H1 (cell line): ENCODE measurements around the gene ANGPTL4. TPM values are rescaled to one million over a fixed set of nuclear protein-coding genes. Genes with fewer than 3 reads are reported as not detected.

Experiments used
- CTCF ChIA-PET: fragments of 300-600 bp; sonication (Branson Sonifier 250); formaldehyde crosslinking; loops from one replicate; lab custom pipeline; 2021; ENCODE audit not compliant: partially characterized antibody; lab: Charles Lee
- POLR2A ChIA-PET: fragments of 300-600 bp; sonication (Branson Sonifier 250); formaldehyde crosslinking; loops from one replicate; lab custom pipeline; 2021; ENCODE audit warnings: inconsistent platforms; ENCODE audit not compliant: partially characterized antibody; lab: Charles Lee
- DNase-seq, 2 experiments: peaks; one replicate each; pipeline versions ENCODE4 v3.0.0 to v3.0.0-alpha.2; 2010 to 2022; ENCODE audit warnings: low spot score in 2 of 2, low read depth in 1 of 2, mixed read lengths in 1 of 2
- FAIRE-seq: peaks from 2 replicates; lab custom pipeline; 2011; peaks lifted over from hg19 to GRCh38; lab: Jason Lieb, UNC
- H2AFZ ChIP-seq: 2 replicates; pipeline ENCODE4 v1.8.1; 2012; ENCODE audit warnings: low read length, inconsistent platforms
- H2AK5ac ChIP-seq: 2 replicates; pipeline ENCODE4 v1.6.1; 2013; ENCODE audit warnings: low read depth, low read length
- H2BK120ac ChIP-seq: replicated peaks from 2 replicates; pipeline ENCODE3; 2013; ENCODE audit warnings: low read depth, low read length, inconsistent platforms
- H2BK12ac ChIP-seq: 2 replicates; pipeline ENCODE4 v1.6.1; 2013; ENCODE audit warnings: low read depth, low read length
- H2BK15ac ChIP-seq: 2 replicates; pipeline ENCODE4 v1.6.1; 2013; ENCODE audit warnings: low read length
- H2BK20ac ChIP-seq: 2 replicates; pipeline ENCODE4 v1.6.1; 2013; ENCODE audit warnings: low read length
- H2BK5ac ChIP-seq: 2 replicates; pipeline ENCODE4 v1.6.1; 2013; ENCODE audit warnings: low read depth, low read length
- H3K14ac ChIP-seq: 2 replicates; pipeline ENCODE4 v1.6.1; 2013; ENCODE audit warnings: inconsistent platforms; ENCODE audit not compliant: insufficient read length
- H3K18ac ChIP-seq: 2 replicates; pipeline ENCODE4 v1.6.1; 2013; ENCODE audit warnings: low read length; ENCODE audit errors: extremely low read depth
- H3K23ac ChIP-seq: 2 replicates; pipeline ENCODE4 v1.6.1; 2013; ENCODE audit warnings: inconsistent platforms; ENCODE audit not compliant: insufficient read length
- H3K23me2 ChIP-seq: 2 replicates; pipeline ENCODE4 v1.6.1; 2013; ENCODE audit warnings: low read depth, low read length
- H3K27ac ChIP-seq: 2 replicates; pipeline ENCODE4 v1.6.1; 2011; ENCODE audit warnings: low read depth, low read length, inconsistent platforms
- H3K27me3 ChIP-seq, 4 experiments: replicated peaks in 1 of 4; 1 replicate in 1 of 4; 2 replicates in 3 of 4; pipeline versions ENCODE4 v1.6.1 to v1.8.1; 2011 to 2013; ENCODE audit warnings: low read length in 3 of 4, mild to moderate bottlenecking in 3 of 4, inconsistent platforms in 2 of 4, mixed read lengths in 2 of 4, moderate library complexity in 1 of 4; ENCODE audit not compliant: control insufficient read depth in 3 of 4, insufficient read depth in 3 of 4; ENCODE audit errors: extremely low read depth in 1 of 4
- H3K36me3 ChIP-seq, 4 experiments: 2 replicates each; pipeline versions ENCODE4 v1.6.1 to v1.8.1; 2011 to 2013; ENCODE audit warnings: mild to moderate bottlenecking in 4 of 4, low read length in 3 of 4, moderate library complexity in 2 of 4, control low read depth in 1 of 4, inconsistent platforms in 1 of 4; ENCODE audit not compliant: insufficient read depth in 4 of 4, control insufficient read depth in 2 of 4
- H3K4ac ChIP-seq: replicated peaks from 2 replicates; pipeline ENCODE3; 2013; ENCODE audit warnings: low read length, low read depth, mixed read lengths, inconsistent platforms; ENCODE audit not compliant: insufficient read length
- H3K4me1 ChIP-seq, 4 experiments: replicated peaks in 1 of 4; 1 replicate in 1 of 4; 2 replicates in 3 of 4; pipeline versions ENCODE4 v1.6.1 to v1.8.1; 2011 to 2013; ENCODE audit warnings: low read length in 3 of 4, inconsistent platforms in 2 of 4, mixed read lengths in 1 of 4; ENCODE audit not compliant: insufficient read depth in 4 of 4, control insufficient read depth in 3 of 4
- H3K4me2 ChIP-seq, 2 experiments: 2 replicates each; pipeline versions ENCODE4 v1.6.1 to v1.8.1; 2011 to 2013; ENCODE audit warnings: low read depth in 2 of 2, low read length in 2 of 2, control low read depth in 1 of 2, inconsistent platforms in 1 of 2, mild to moderate bottlenecking in 1 of 2; ENCODE audit not compliant: insufficient read depth in 1 of 2
- H3K4me3 ChIP-seq, 4 experiments: fragments of 200-600, 300-600 bp in 1 of 4; sonication (generic), shearing (Covaris generic), sonication (Bioruptor Twin) in 1 of 4; 2 replicates each; pipeline versions ENCODE4 v1.5.1 to v1.8.1; 2011 to 2016; ENCODE audit warnings: low read length in 4 of 4, low read depth in 3 of 4, control low read depth in 2 of 4, inconsistent platforms in 2 of 4, mild to moderate bottlenecking in 2 of 4, mixed read lengths in 1 of 4, moderate library complexity in 1 of 4; ENCODE audit not compliant: insufficient read depth in 2 of 4; ENCODE audit errors: extremely low read depth in 1 of 4
- H3K56ac ChIP-seq: replicated peaks from 2 replicates; pipeline ENCODE3; 2013; ENCODE audit warnings: low read depth, mild to moderate bottlenecking, mixed read lengths, low read length, inconsistent platforms; ENCODE audit not compliant: insufficient read length
- H3K79me1 ChIP-seq: 2 replicates; pipeline ENCODE4 v1.6.1; 2013; ENCODE audit warnings: low read depth, low read length, control low read depth
- H3K79me2 ChIP-seq, 2 experiments: 2 replicates each; pipeline versions ENCODE4 v1.6.1 to v1.8.1; 2012 to 2013; ENCODE audit warnings: low read length in 2 of 2, mild to moderate bottlenecking in 2 of 2, inconsistent platforms in 1 of 2; ENCODE audit not compliant: insufficient read depth in 2 of 2, control insufficient read depth in 1 of 2
- H3K9ac ChIP-seq, 4 experiments: replicated peaks in 1 of 4; 1 replicate in 1 of 4; 2 replicates in 3 of 4; pipeline versions ENCODE4 v1.6.1 to v1.8.1; 2011 to 2013; ENCODE audit warnings: low read depth in 3 of 4, low read length in 3 of 4, control low read depth in 2 of 4, mild to moderate bottlenecking in 2 of 4, moderate library complexity in 2 of 4, inconsistent platforms in 1 of 4; ENCODE audit errors: extremely low read depth in 1 of 4
- H3K9me3 ChIP-seq, 2 experiments: 2 replicates each; pipeline versions ENCODE4 v1.6.1 to v1.8.1; 2012 to 2013; ENCODE audit warnings: mild to moderate bottlenecking in 2 of 2, moderate library complexity in 2 of 2, control low read depth in 1 of 2, inconsistent platforms in 1 of 2, low read depth in 1 of 2, low read length in 1 of 2, mixed read lengths in 1 of 2; ENCODE audit not compliant: insufficient read depth in 2 of 2
- H4K20me1 ChIP-seq, 2 experiments: replicated peaks in 1 of 2; 2 replicates each; pipeline versions ENCODE3 to v1.8.1; 2011 to 2013; ENCODE audit warnings: inconsistent platforms in 2 of 2, low read length in 2 of 2, mild to moderate bottlenecking in 1 of 2; ENCODE audit not compliant: insufficient read depth in 2 of 2, control insufficient read depth in 1 of 2
- H4K5ac ChIP-seq: 2 replicates; pipeline ENCODE4 v1.6.1; 2013; ENCODE audit warnings: low read length, low read depth, mixed read lengths, inconsistent platforms; ENCODE audit not compliant: insufficient read length
- H4K8ac ChIP-seq: 2 replicates; pipeline ENCODE4 v1.8.0; 2013; ENCODE audit warnings: mild to moderate bottlenecking, moderate library complexity, low read length, inconsistent platforms; ENCODE audit not compliant: insufficient read depth; ENCODE audit errors: extremely low read depth
- H4K91ac ChIP-seq: replicated peaks from 2 replicates; pipeline ENCODE3; 2013; ENCODE audit warnings: low read length, mixed read lengths, inconsistent platforms; ENCODE audit not compliant: insufficient read length
- HDAC2 ChIP-seq, 2 experiments: fragments of 300-600 bp in 1 of 2; sonication (generic) in 1 of 2; IDR thresholded peaks; 2 replicates each; pipeline ENCODE4 v1.6.1; 2011 to 2012; ENCODE audit warnings: low read depth in 2 of 2, low read length in 2 of 2, mild to moderate bottlenecking in 2 of 2, moderate library complexity in 2 of 2, borderline replicate concordance in 1 of 2, inconsistent platforms in 1 of 2
- JUN ChIP-seq: IDR thresholded peaks from 2 replicates; pipeline ENCODE4 v1.6.1; 2011; ENCODE audit warnings: low read depth, mild to moderate bottlenecking, improper control_type of control experiment, low read length
- SIX5 ChIP-seq: IDR thresholded peaks from 2 replicates; pipeline ENCODE4 v1.6.1; 2011; ENCODE audit warnings: mild to moderate bottlenecking, low read depth, low read length
- TEAD4 ChIP-seq: IDR thresholded peaks from 2 replicates; pipeline ENCODE4 v1.6.1; 2012; ENCODE audit warnings: low read depth, low read length, inconsistent platforms, mixed read lengths
- WGBS, 2 experiments: shearing (Covaris generic) in 1 of 2; methylation state at CpG; one replicate each; pipeline versions ENCODE4 v1.1.6 to v1.1.7; 2013 to 2015; ENCODE audit warnings: low lambda C conversion rate in 2 of 2, mixed read lengths in 2 of 2, inconsistent platforms in 1 of 2, low coverage in 1 of 2, missing lambda C conversion rate in 1 of 2; ENCODE audit not compliant: insufficient replicate concordance in 2 of 2, insufficient coverage in 1 of 2, insufficient read length in 1 of 2; ENCODE audit errors: extremely low coverage in 1 of 2, missing lambda C conversion rate in 1 of 2; 5-methylcytosine and 5-hydroxymethylcytosine counted together
- polyA plus RNA-seq, 7 experiments: library from polyadenylated mRNA; depleted of rRNA in 3 of 7; stranded (reverse) in 5 of 7; unstranded in 2 of 7; fragments of >200 nt in 5 of 7; fragments of 200-250 nt in 2 of 7; gene quantifications; 1 replicate in 5 of 7; 2 replicates in 1 of 7; 4 replicates in 1 of 7; pipeline versions ENCODE4 v1.2.1 to v1.2.3, GENCODE V29; 2011 to 2013; ENCODE audit warnings: missing spikeins in 2 of 7, mixed read lengths in 2 of 7
- total RNA-seq: library from RNA; stranded (reverse); fragmentation: NEBNext Ultra II Directional; extraction: Animal tissue kit (Norgen Biotek cat#: 25700); gene quantifications from 2 replicates; pipeline ENCODE4 v1.2.1, GENCODE V29; 2021

Gene ANGPTL4
- total and polyA plus RNA-seq, 2 of the 8 experiments (the other 6 are each of a cell fraction or from before 2014, with no cell fraction given): 2.3 to 6.5 TPM

DNA sequence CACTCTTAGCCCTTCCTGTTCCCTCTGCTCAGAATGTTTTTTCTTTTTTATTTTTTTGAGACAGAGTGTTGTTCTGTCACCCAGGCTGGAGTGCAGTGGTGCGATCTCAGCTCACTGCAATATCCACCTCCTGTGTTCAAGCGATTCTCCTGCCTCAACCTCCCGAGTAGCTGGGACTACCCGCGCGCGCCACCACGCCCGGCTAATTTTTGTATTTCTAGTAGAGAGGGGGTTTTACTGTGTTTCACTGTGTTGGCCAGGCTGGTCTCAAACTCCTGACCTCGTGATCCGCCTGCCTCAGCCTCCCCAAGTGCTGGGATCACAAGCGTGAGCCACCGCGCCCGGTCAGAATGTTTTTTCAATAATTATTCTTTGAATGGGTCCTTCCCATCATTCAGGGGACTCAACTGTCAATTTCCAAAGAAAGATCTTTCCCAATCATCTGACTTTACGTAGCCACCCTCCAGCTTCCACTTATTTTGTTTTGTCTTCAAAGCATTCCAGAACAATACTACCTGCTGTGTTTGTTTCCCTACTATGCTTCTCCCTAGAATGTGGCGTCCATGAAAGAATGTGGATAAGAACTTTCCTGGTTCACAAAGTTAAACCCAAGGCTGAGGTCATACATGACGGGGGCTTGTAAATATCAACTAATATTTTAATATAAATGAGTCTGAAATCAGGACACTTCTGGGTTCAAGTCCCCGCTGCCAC, 44.0 kb upstream of the ANGPTL4 start:
- H4K91ac ChIP-seq: no peak overlapping the region
- ChIA-PET POLR2A (interaction anchor here (1.0 to 27.1 kb wide), 10 partner anchors 6 to 399 kb away, joined by 3 to 583 read pairs (median 4); partner anchors contain the start of genes CD320, NDUFA7, RAB11B and RPS28), CTCF (interaction anchor here (0.6 to 5.2 kb wide), 8 partner anchors 9 to 259 kb away, joined by 3 to 32 read pairs (median 5); no protein-coding TSS in a partner anchor)
- FAIRE-seq (no peak), DNase-seq (no peak)
- H2BK120ac ChIP-seq: no peak overlapping the region
- peaks cover 15 to 31% (median 23%) of the 10 kb centered on the region in 4 experiments for H3K36me3 ChIP-seq
- no peak overlapping the region for H3K18ac ChIP-seq
- H2BK5ac ChIP-seq: peak overlapping the region; percentile 95; the same call in 1 of the 2 replicates
- H3K9ac ChIP-seq: peak overlapping the region in 3 of 4 experiments; percentile 93 to 95 (median 95); a peak in 6 of 7 replicates
- no peak overlapping the region; the same call in 1 of the 2 replicates for H2BK12ac ChIP-seq
- H3K56ac ChIP-seq: no peak overlapping the region
- TF ChIP-seq JUN (no peak), SIX5 (no peak), TEAD4 (peak; percentile 55; the same call in 1 of the 2 replicates), HDAC2 (IDR thresholded peaks at IDR 0.05; ENCODE audit: borderline replicate concordance in 1 of 2, low read depth in 2 of 2, low read length in 2 of 2) (no peak)
- H4K8ac ChIP-seq: no peak overlapping the region
- H3K4me3 ChIP-seq: peak overlapping the region; percentile 90 to 98 (median 97)
- no peak overlapping the region for H2AFZ ChIP-seq
- no peak overlapping the region for H2BK20ac ChIP-seq
- H3K4me2 ChIP-seq: peak overlapping the region; percentile 84 to 95
- no peak overlapping the region for H3K27ac ChIP-seq
- 81% methylated on average over 19 of the region's 19 CpGs; no CpG with 5 or more reads in 1 of the 2 experiments for WGBS, 2 experiments
- H2AK5ac ChIP-seq: peak overlapping the region; percentile 40; the same call in 1 of the 2 replicates
- H3K4ac ChIP-seq: no peak overlapping the region
- H3K79me1 ChIP-seq: peaks cover 10% of the 10 kb centered on the region; the same call in 1 of the 2 replicates
- no peak overlapping the region for H3K23ac ChIP-seq
- no peak overlapping the region for H3K14ac ChIP-seq
- no peak overlapping the region for H4K5ac ChIP-seq
- H3K9me3 ChIP-seq: no peaks in the 10 kb centered on the region
- H3K23me2 ChIP-seq: peaks cover 16% of the 10 kb centered on the region
- no peaks in the 10 kb centered on the region for H3K27me3 ChIP-seq
- peaks cover 0 to 17% (median 9%) of the 10 kb centered on the region in 4 experiments; a peak in 6 of 7 replicates for H3K4me1 ChIP-seq
- H3K79me2 ChIP-seq: peaks cover 0 to 33% of the 10 kb centered on the region in 2 experiments; a peak in 2 of 4 replicates
- peaks cover 5 to 15% of the 10 kb centered on the region in 2 experiments for H4K20me1 ChIP-seq
- H2BK15ac ChIP-seq: no peak overlapping the region
